Sigmoid colon (tissue), 7 donors: ENCODE measurements around the gene UBE3C. TPM values are rescaled to one million over a fixed set of nuclear protein-coding genes. Genes with fewer than 3 reads are reported as not detected.

Source experiments
- DNase-seq: peaks from one replicate; pipeline ENCODE4 v3.0.0-alpha.2; 2019
- H3K27ac ChIP-seq, 4 donors: fragments of 200-600 bp; sonication (generic); one replicate each; pipeline ENCODE4 v1.5.1; 2016 to 2019; ENCODE audit warnings: mild to moderate bottlenecking in 1 of 4
- H3K27me3 ChIP-seq, 3 donors: fragments of 200-600 bp; sonication (generic); one replicate each; pipeline ENCODE4 v1.5.1; 2019; ENCODE audit warnings: mild to moderate bottlenecking in 1 of 3
- H3K36me3 ChIP-seq, 4 donors: fragments of 200-600 bp; sonication (generic); one replicate each; pipeline ENCODE4 v1.5.1; 2016 to 2019
- H3K4me1 ChIP-seq, 4 donors: fragments of 200-600 bp; sonication (generic); one replicate each; pipeline ENCODE4 v1.5.1; 2017 to 2019
- H3K4me3 ChIP-seq, 4 donors: fragments of 200-600 bp; sonication (generic); one replicate each; pipeline ENCODE4 v1.5.1; 2017 to 2019; ENCODE audit warnings: mild to moderate bottlenecking in 2 of 4, moderate library complexity in 1 of 4
- H3K9me3 ChIP-seq, 4 donors: fragments of 200-600 bp in 3 of 4; sonication (generic) in 3 of 4; one replicate each; pipeline versions ENCODE4 v1.5.1 to v1.6.1; 2013 to 2019
- EP300 ChIP-seq, 4 donors: sonication (generic); formaldehyde crosslinking; IDR thresholded peaks; one replicate each; pipeline ENCODE4 v1.6.1; 2017; ENCODE audit warnings: antibody characterized with exemption in 4 of 4
- POLR2A ChIP-seq, 2 donors: fragments of 450-650 bp; IDR thresholded peaks; one replicate each; pipeline ENCODE4 v1.6.1; 2016; ENCODE audit warnings: antibody characterized with exemption in 2 of 2, mild to moderate bottlenecking in 2 of 2, moderate library complexity in 2 of 2
- POLR2AphosphoS5 ChIP-seq, 4 donors: sonication (generic); formaldehyde crosslinking; IDR thresholded peaks; one replicate each; pipeline ENCODE4 v1.6.1; 2017; ENCODE audit warnings: antibody characterized with exemption in 4 of 4
- WGBS, 2 donors: extraction: QIAGEN DNeasy Blood & Tissue Kit; methylation state at CpG; one replicate each; pipeline ENCODE4 v1.1.7; 2013; 5-methylcytosine and 5-hydroxymethylcytosine counted together
- intact Hi-C: fragments of 100-400 bp; cut with DNase I; formaldehyde crosslinking; loops from one replicate; pipeline ENCODE4 v1.15.1; 2023
- polyA plus RNA-seq, 3 donors: library from polyadenylated mRNA; stranded (reverse); fragments of 200-250 nt; gene quantifications; one replicate each; pipeline ENCODE4 v1.2.3, GENCODE V29; 2013
- total RNA-seq, 4 donors: library from RNA; depleted of rRNA; stranded (reverse); fragments of >200 nt; gene quantifications; one replicate each; pipeline ENCODE4 v1.1.0, GENCODE V29; 2016
- TF ChIP-seq, protein P1 (sequence below), 4 experiments: fragments of 450-650 bp in 3 of 4; fragments of 200-600 bp in 1 of 4; IDR thresholded peaks; one replicate each; pipeline ENCODE4 v1.5.1; 2016 to 2019; ENCODE audit warnings: antibody characterized with exemption in 4 of 4, mild to moderate bottlenecking in 3 of 4, moderate library complexity in 2 of 4
- donor health status: healthy with polysubstance abuse.
- donor health status: Bipolar disorder and iron deficiency.
- donor health status: healthy.

The UBE3C gene
- total and polyA plus RNA-seq, 7 donors, result 21.0 to 84.2 (median 55.7) TPM

DNA sequence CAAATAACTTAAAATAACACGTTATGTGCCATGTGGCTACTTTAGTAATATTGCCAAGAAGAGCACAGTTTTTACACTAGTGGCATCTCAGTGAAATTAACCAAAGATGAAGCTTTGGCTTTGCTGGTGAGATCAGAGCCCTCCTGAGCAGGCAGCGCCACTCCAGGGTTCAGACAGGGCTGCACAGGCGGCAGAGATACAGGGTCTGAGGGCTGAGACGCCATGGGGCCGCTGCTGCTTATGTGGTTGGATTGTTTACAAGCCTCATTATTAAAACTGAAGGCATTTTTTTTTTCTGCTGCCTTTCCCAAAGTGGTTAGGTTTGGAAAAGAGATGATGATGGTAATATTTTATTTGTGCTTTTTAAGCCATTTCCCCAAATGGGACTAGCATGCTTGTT lies 129.2 kb downstream of the UBE3C start:
- intact Hi-C loops, result no loop called here
- 91 to 93% methylated on average over 5 of the region's 5 CpGs for WGBS, 2 donors
- Histone ChIP-seq H3K36me3 (peaks cover 0 to 72% (median 33%) of the 10 kb centered on the region in 4 donors), H3K9me3 (no peaks in the 10 kb centered on the region), H3K4me3 (no peak overlapping the region), H3K4me1 (peaks cover 0 to 17% (median 14%) of the 10 kb centered on the region in 4 donors), H3K27me3 (no peaks in the 10 kb centered on the region), H3K27ac (no peak overlapping the region)
- TF ChIP-seq EP300 (IDR thresholded peaks at IDR 0.05), result no peak
- TF ChIP-seq, protein P1, sequence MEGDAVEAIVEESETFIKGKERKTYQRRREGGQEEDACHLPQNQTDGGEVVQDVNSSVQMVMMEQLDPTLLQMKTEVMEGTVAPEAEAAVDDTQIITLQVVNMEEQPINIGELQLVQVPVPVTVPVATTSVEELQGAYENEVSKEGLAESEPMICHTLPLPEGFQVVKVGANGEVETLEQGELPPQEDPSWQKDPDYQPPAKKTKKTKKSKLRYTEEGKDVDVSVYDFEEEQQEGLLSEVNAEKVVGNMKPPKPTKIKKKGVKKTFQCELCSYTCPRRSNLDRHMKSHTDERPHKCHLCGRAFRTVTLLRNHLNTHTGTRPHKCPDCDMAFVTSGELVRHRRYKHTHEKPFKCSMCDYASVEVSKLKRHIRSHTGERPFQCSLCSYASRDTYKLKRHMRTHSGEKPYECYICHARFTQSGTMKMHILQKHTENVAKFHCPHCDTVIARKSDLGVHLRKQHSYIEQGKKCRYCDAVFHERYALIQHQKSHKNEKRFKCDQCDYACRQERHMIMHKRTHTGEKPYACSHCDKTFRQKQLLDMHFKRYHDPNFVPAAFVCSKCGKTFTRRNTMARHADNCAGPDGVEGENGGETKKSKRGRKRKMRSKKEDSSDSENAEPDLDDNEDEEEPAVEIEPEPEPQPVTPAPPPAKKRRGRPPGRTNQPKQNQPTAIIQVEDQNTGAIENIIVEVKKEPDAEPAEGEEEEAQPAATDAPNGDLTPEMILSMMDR (IDR thresholded peaks at IDR 0.05), result no peak
- TF ChIP-seq POLR2AphosphoS5 (IDR thresholded peaks at IDR 0.05), result no peak
- no peak for TF ChIP-seq POLR2A (IDR thresholded peaks at IDR 0.05)
- DNase-seq, result peak; percentile 15

DNA sequence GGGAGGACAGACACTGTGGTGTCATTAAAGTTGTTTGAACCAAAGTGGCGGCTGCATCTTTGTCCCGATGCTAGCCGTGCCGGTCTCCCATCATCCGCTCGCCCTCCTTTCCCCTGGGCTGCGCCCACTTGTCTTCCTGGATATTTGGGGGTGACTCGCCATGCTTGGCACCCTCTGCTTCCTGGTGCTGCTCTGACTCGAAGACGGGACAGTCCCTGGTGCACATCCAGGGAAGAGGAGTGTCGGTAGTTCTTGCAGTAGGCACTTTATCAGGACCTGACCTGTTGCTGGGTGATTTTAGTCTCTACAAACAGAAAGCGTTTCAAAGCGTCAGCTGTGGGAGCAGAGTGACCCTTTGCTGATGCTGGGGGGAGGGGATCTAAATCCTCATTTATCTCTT lies 129.8 kb downstream of the UBE3C start:
- no peaks in the 10 kb centered on the region for H3K9me3 ChIP-seq
- TF ChIP-seq, protein P1 (IDR thresholded peaks at IDR 0.05), result no peak
- no peak for TF ChIP-seq POLR2AphosphoS5 (IDR thresholded peaks at IDR 0.05)
- no peak for TF ChIP-seq POLR2A (IDR thresholded peaks at IDR 0.05)
- no peak for TF ChIP-seq EP300 (IDR thresholded peaks at IDR 0.05)
- 89 to 93% methylated on average over 13 of the region's 13 CpGs for WGBS, 2 donors
- no peak overlapping the region for H3K4me3 ChIP-seq
- no peak overlapping the region for H3K27ac ChIP-seq
- intact Hi-C loops, result no loop called here
- H3K36me3 ChIP-seq, result peaks cover 0 to 69% (median 33%) of the 10 kb centered on the region in 4 donors
- H3K27me3 ChIP-seq, result no peaks in the 10 kb centered on the region
- DNase-seq, result peak; percentile 45
- peaks cover 0 to 22% (median 19%) of the 10 kb centered on the region in 4 donors for H3K4me1 ChIP-seq

DNA sequence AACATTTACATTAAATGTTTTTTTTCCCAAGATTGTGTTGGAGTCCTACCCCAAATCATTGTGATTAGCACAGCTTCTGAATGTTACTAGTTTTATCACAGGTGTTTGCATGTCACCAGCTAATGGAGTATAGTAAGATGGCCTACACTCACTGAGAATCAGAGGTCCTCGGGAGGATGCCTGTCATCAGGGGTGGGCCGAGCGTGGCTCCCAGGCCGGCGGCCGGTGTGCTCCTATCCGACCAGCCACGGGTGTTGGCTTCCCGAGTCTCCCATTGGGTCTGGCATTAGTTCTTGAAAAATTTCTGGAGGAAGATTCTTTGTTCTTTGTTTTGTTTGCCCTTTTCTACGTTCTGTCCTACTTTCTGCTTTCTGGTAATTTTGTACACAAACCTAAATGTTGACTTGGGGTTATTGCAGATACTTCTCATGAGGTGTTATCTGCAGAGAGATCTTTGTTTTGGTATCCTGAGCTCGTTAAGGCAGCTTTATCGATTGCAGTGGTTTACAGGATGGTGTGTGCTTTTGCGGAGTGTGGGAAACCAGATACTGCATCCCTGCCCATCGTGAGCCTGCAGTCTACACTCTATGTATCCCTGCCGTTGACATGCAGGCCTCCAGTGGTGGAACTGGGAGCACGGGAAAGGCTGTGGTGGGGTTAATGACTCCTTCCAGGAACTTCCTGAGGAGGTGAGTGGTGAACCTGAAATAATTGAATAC lies 130.8 kb downstream of the UBE3C start:
- Histone ChIP-seq H3K36me3 (peaks cover 0 to 59% (median 25%) of the 10 kb centered on the region in 4 donors), H3K27ac (no peak overlapping the region), H3K4me3 (no peak overlapping the region), H3K27me3 (no peaks in the 10 kb centered on the region), H3K4me1 (peaks cover 0 to 27% (median 24%) of the 10 kb centered on the region in 4 donors), H3K9me3 (no peaks in the 10 kb centered on the region)
- intact Hi-C loops, result loop anchor here (2.0 to 5.0 kb wide), 4 partner anchors 67 to 377 kb away; partner anchors contain the start of genes DNAJB6, LMBR1 and UBE3C
- no peak for TF ChIP-seq POLR2AphosphoS5 (IDR thresholded peaks at IDR 0.05)
- TF ChIP-seq POLR2A (IDR thresholded peaks at IDR 0.05), result no peak
- TF ChIP-seq EP300 (IDR thresholded peaks at IDR 0.05), result no peak
- TF ChIP-seq, protein P1 (IDR thresholded peaks at IDR 0.05), result no peak
- peak; percentile 52 for DNase-seq
- 82 to 88% methylated on average over 16 of the region's 16 CpGs for WGBS, 2 donors

DNA sequence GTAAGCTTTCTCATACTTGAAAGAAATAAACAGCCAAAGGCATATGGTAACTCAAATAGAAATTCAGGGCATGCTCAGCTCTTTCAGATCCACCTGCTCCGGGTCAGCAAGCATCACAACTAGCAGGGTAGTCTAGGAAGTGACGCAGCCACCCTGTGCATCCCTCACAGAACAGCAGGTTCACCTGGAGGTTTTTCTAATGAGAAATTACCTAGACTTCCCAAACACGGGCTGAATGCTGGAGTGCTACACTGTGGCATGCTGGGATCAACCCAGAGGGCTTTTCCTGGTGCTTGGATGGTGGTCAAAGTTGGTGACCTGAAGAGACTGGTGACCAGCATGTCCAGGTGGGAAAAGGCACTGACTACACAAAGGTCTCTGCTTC lies 131.3 kb downstream of the UBE3C start:
- Histone ChIP-seq H3K36me3 (peaks cover 0 to 54% (median 23%) of the 10 kb centered on the region in 4 donors), H3K4me3 (no peak overlapping the region), H3K27me3 (no peaks in the 10 kb centered on the region), H3K4me1 (peaks cover 0 to 27% (median 24%) of the 10 kb centered on the region in 4 donors), H3K9me3 (no peaks in the 10 kb centered on the region), H3K27ac (no peak overlapping the region)
- intact Hi-C loops, result loop anchor here (2.0 to 5.0 kb wide), 4 partner anchors 67 to 378 kb away; partner anchors contain the start of genes DNAJB6, LMBR1 and UBE3C
- 90 to 93% methylated on average over 3 of the region's 3 CpGs for WGBS, 2 donors
- peak; percentile 41 for DNase-seq
- TF ChIP-seq, protein P1 (IDR thresholded peaks at IDR 0.05), result no peak
- no peak for TF ChIP-seq EP300 (IDR thresholded peaks at IDR 0.05)
- TF ChIP-seq POLR2A (IDR thresholded peaks at IDR 0.05), result no peak
- TF ChIP-seq POLR2AphosphoS5 (IDR thresholded peaks at IDR 0.05), result no peak
